Heart left ventricle (tissue), 13 donors: ENCODE results near the gene CHN2.

Source experiments
- CTCF ChIP-seq, 12 donors: fragments of 200-600 bp; sonication (generic) in 4 of 12; IDR thresholded peaks; one replicate each; pipeline versions ENCODE4 v1.5.0 to v1.8.0; 2018 to 2022; ENCODE audit warnings: antibody characterized with exemption in 12 of 12, mild to moderate bottlenecking in 5 of 12
- POLR2A ChIP-seq, 2 donors: fragments of 450-650 bp; IDR thresholded peaks; one replicate each; pipeline ENCODE4 v1.6.1; 2017; ENCODE audit warnings: antibody characterized with exemption in 2 of 2, mild to moderate bottlenecking in 2 of 2, moderate library complexity in 2 of 2
- donor health status: ischemic (EF 13 %, LVEDD 7.1; RV severe dilation, severe dysfunction).
- donor health status: DM: no; HTN: yes; CAD: no.
- donor health status: DM: no; HTN: no; CAD: no.
- donor health status: ischemic (EF 25% LVEDD 6.9; RV normal size, moderate dysfunction).
- donor health status: ischemic (EF 25% LVEDD 5.7; RV mildly dilated, moderate dysfunction).
- donor health status: ischemic (EF 35%, LVEDD 5.7; RV mildly dilated, moderate dysfunction).
- donor health status: nonischemic (EF 11% LVEDD 7.7; RV severe dilation, severe dysfunction).
- donor health status: DM: yes; HTN: yes; CAD: no.
- donor health status: PGD.
- donor health status: ischemic (EF 29% LVEDD 5.4; RV normal size, mild dysfunction).
- donor health status: nonischemic (EF 23%, LVEDD 6.1; RV moderate dilation, normal function).

- TF ChIP-seq CTCF (IDR thresholded peaks at IDR 0.05) (no peak), POLR2A (IDR thresholded peaks at IDR 0.05) (no peak)
Measured at GRCh38 chr7:29299086-29299485, 104.5 kb downstream of the CHN2 start.
